NCI-H1436 (cell line): ENCODE measurements around the gene RAB5IF.
A peak's percentile ranks its signal among the peaks of the same experiment; 100 is the strongest.
"Not testable (repeated sequence)": the region's sequence is repeated elsewhere in the genome, so short reads cannot be mapped to it uniquely, and the experiment has no call there.

Experiments
- DNase-seq: peaks from one replicate; lab custom pipeline; 2025; lab: John Stamatoyannopoulos, UW

The RAB5IF gene

GRCh38 chr20:36587388-36588070 lies 18.1 kb upstream of the RAB5IF start:
- no peak for DNase-seq

GRCh38 chr20:36591281-36591680 lies 14.3 kb upstream of the RAB5IF start:
- no peak for DNase-seq

- DNase-seq = no peak
These were observed 13.5 kb upstream of the RAB5IF start for GRCh38 chr20:36591854-36592641.

GRCh38 chr20:36593347-36593929 lies 12.1 kb upstream of the RAB5IF start:
- DNase-seq = no peak

- DNase-seq = no peak
These were observed 5.7 kb upstream of the RAB5IF start for GRCh38 chr20:36599912-36600345.

- DNase-seq = no peak
These were observed 4.0 kb upstream of the RAB5IF start for GRCh38 chr20:36601540-36601939.

- DNase-seq = peak; percentile 15
These were observed 604 bp upstream of the RAB5IF start for GRCh38 chr20:36604952-36605398.

GRCh38 chr20:36606158-36607066 lies 833 bp downstream of the RAB5IF start:
- DNase-seq = no peak

- DNase-seq = no peak
These were observed 2.2 kb downstream of the RAB5IF start for GRCh38 chr20:36607586-36608387.

GRCh38 chr20:36608388-36608728 lies 2.8 kb downstream of the RAB5IF start:
- DNase-seq = not testable (repeated sequence)

- no peak for DNase-seq
These were observed 6.0 kb downstream of the RAB5IF start for GRCh38 chr20:36611625-36612024.

- DNase-seq = no peak
These were observed 8.4 kb downstream of the RAB5IF start for GRCh38 chr20:36613974-36614373.

GRCh38 chr20:36614781-36615557 lies 9.4 kb downstream of the RAB5IF start:
- no peak for DNase-seq

- no peak for DNase-seq
These were observed 15.3 kb downstream of the RAB5IF start for GRCh38 chr20:36620917-36621316.

GRCh38 chr20:36623444-36623843 lies 17.9 kb downstream of the RAB5IF start:
- no peak for DNase-seq

GRCh38 chr20:36624068-36624943 lies 18.7 kb downstream of the RAB5IF start:
- no peak for DNase-seq

- DNase-seq = no peak
These were observed 19.4 kb downstream of the RAB5IF start for GRCh38 chr20:36624944-36625324.

GRCh38 chr20:36628076-36628475 lies 22.5 kb downstream of the RAB5IF start:
- DNase-seq = no peak
